Glutamatergic neuron (in vitro differentiated cells): Measurements from ENCODE around the gene KRAS. TPM values are rescaled to one million over a fixed set of nuclear protein-coding genes. Genes with fewer than 3 reads are reported as not detected.

ENCODE experiments used
- DNase-seq: peaks from one replicate; pipeline ENCODE4 v3.0.0; 2022
- H3K27ac Mint-ChIP-seq: one replicate; pipeline ENCODE4 v1.8.0; 2020; ENCODE audit warnings: mild to moderate bottlenecking, mixed read lengths, inconsistent platforms; ENCODE audit not compliant: unreplicated experiment
- H3K27me3 Mint-ChIP-seq: one replicate; pipeline ENCODE4 v1.8.0; 2020; ENCODE audit warnings: mild to moderate bottlenecking, moderate library complexity, mixed read lengths, inconsistent platforms; ENCODE audit not compliant: unreplicated experiment
- H3K36me3 Mint-ChIP-seq: one replicate; pipeline ENCODE4 v1.8.0; 2020; ENCODE audit warnings: mild to moderate bottlenecking, mixed read lengths, inconsistent platforms; ENCODE audit not compliant: unreplicated experiment
- H3K4me1 Mint-ChIP-seq: one replicate; pipeline ENCODE4 v1.8.0; 2020; ENCODE audit warnings: mild to moderate bottlenecking, low read depth, mixed read lengths, inconsistent platforms; ENCODE audit not compliant: unreplicated experiment
- H3K4me3 Mint-ChIP-seq: one replicate; pipeline ENCODE4 v1.8.0; 2020; ENCODE audit warnings: mild to moderate bottlenecking, mixed read lengths, inconsistent platforms; ENCODE audit not compliant: unreplicated experiment
- H3K9me3 Mint-ChIP-seq: one replicate; pipeline ENCODE4 v1.8.0; 2020; ENCODE audit warnings: mild to moderate bottlenecking, moderate library complexity, mixed read lengths, inconsistent platforms; ENCODE audit not compliant: unreplicated experiment
- CTCF ChIP-seq: fragments of 200-600 bp; sonication (generic); IDR thresholded peaks from one replicate; pipeline ENCODE4 v1.5.0; 2021; ENCODE audit not compliant: partially characterized antibody, unreplicated experiment
- total RNA-seq: library from RNA; stranded (reverse); fragmentation: NEBNext Ultra II Directional; extraction: Animal tissue kit (Norgen Biotek cat#: 25700); gene quantifications from one replicate; pipeline ENCODE4 v1.2.1, GENCODE V29; 2021; ENCODE audit not compliant: unreplicated experiment

The KRAS gene
- total RNA-seq, 1 donor from 2014 or later = 42.6 TPM

DNA sequence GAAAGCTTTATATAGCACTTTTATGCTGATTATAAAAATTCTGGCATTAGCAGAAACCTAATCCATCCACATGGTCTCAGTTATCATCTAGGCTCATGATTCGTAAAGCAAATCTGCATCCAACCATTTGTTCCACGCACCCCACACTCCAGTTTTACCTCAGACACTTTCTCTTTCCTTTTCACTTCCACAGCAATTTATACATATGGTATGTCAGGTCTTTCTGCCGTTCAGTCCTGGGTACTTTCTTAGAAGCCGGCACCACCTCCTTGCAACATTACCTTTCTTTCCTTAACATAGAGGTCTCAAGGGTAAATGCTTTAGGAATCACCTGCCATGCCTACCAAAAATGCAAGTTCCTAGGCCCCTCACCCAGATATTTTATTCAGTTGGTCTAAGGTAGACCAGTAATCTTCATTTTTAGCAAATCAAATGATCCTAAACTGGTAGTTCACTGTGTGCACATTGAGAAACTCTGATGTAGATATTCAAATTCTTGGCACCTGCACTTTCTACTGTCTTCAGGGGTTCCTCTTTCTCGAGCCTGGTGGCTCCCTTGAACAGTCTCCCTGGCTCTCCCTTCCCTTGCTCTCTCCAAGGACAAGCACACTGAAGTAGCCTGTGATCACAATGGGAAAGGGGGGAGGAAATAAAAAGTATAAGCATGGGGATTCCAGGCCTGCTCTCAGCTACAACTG lies 2.8 kb upstream of the KRAS start:
- peaks cover 9% of the 10 kb centered on the region for H3K27me3 Mint-ChIP-seq

GRCh38 chr12:25252946-25253345 lies 2.2 kb upstream of the KRAS start:
- Mint-ChIP-seq H3K27me3 (peaks cover 9% of the 10 kb centered on the region), H3K4me1 (peaks cover 16% of the 10 kb centered on the region), H3K9me3 (peaks cover 2% of the 10 kb centered on the region), H3K36me3 (peaks cover 5% of the 10 kb centered on the region), H3K4me3 (no peak overlapping the region), H3K27ac (no peak overlapping the region)
- no peak for TF ChIP-seq CTCF
- DNase-seq = no peak

More for the DNA sequence above, 2.8 kb upstream of the KRAS start:
- Mint-ChIP-seq H3K27ac (no peak overlapping the region), H3K4me3 (no peak overlapping the region), H3K9me3 (peaks cover 2% of the 10 kb centered on the region), H3K4me1 (peaks cover 16% of the 10 kb centered on the region), H3K36me3 (peaks cover 5% of the 10 kb centered on the region)
- no peak for DNase-seq
- no peak for TF ChIP-seq CTCF

GRCh38 chr12:25251769-25252168 lies 1.0 kb upstream of the KRAS start:
- peaks cover 18% of the 10 kb centered on the region for H3K4me1 Mint-ChIP-seq
- H3K36me3 Mint-ChIP-seq = peaks cover 5% of the 10 kb centered on the region
- peak overlapping the region; percentile 62 for H3K27ac Mint-ChIP-seq
- peaks cover 9% of the 10 kb centered on the region for H3K27me3 Mint-ChIP-seq
- H3K9me3 Mint-ChIP-seq = peaks cover 2% of the 10 kb centered on the region
- TF ChIP-seq CTCF = no peak
- no peak for DNase-seq
- H3K4me3 Mint-ChIP-seq = peak overlapping the region; percentile 80

- H3K9me3 Mint-ChIP-seq = peaks cover 2% of the 10 kb centered on the region
- peaks cover 9% of the 10 kb centered on the region for H3K27me3 Mint-ChIP-seq
- H3K36me3 Mint-ChIP-seq = peaks cover 5% of the 10 kb centered on the region
- no peak for TF ChIP-seq CTCF
- H3K4me3 Mint-ChIP-seq = peak overlapping the region; percentile 97
- DNase-seq = peak; percentile 59
- H3K4me1 Mint-ChIP-seq = peaks cover 19% of the 10 kb centered on the region
- peak overlapping the region; percentile 91 for H3K27ac Mint-ChIP-seq
Observed at GRCh38 chr12:25249931-25250738, 594 bp downstream of the KRAS start.

GRCh38 chr12:25248732-25249131 lies 2.0 kb downstream of the KRAS start:
- Mint-ChIP-seq H3K4me1 (peaks cover 19% of the 10 kb centered on the region), H3K36me3 (peaks cover 5% of the 10 kb centered on the region), H3K9me3 (peaks cover 2% of the 10 kb centered on the region), H3K27ac (no peak overlapping the region), H3K27me3 (peaks cover 9% of the 10 kb centered on the region), H3K4me3 (peak overlapping the region; percentile 49)
- DNase-seq = no peak
- no peak for TF ChIP-seq CTCF
